MV-4-11 (cell line): ENCODE data around the gene RFX2.
A peak's percentile ranks its signal among the peaks of the same experiment; 100 is the strongest.
"Not testable (repeated sequence)": the region's sequence is repeated elsewhere in the genome, so short reads cannot be mapped to it uniquely, and the experiment has no call there.

Experiments
- DNase-seq: peaks from one replicate; lab custom pipeline; 2025; lab: John Stamatoyannopoulos, UW

The RFX2 gene

DNA sequence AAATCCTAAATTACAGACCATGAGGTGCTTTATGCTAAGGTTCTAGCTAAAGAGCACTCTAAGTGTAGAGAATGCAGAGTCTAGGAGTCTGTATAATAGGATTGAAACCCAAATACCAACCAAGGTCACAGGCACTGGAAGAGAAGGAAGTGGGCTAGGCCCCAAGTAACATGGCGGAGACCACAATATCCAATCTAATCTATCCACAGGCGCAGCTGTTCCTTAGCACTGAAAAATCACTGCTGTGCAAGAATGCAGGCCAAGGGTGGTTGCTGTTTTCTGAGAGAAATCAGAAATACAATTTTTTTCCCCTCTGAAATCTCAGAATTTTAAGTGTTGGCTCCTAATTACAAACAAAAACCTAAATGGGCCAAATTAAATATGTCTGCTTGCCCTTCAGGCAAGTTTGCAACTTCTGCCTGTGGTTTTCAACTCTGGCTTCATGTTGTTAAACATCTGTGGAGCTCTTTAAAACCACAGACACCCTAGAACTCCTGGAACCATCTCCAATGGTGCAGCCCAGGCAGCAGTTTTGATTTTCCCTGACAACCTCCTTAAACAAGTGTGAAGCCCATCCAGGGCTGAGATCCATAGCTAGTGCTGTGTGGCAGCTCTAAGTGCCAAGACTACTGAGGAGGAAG is 138.5 kb downstream of the RFX2 start:
- DNase-seq: peak; percentile 53

DNA sequence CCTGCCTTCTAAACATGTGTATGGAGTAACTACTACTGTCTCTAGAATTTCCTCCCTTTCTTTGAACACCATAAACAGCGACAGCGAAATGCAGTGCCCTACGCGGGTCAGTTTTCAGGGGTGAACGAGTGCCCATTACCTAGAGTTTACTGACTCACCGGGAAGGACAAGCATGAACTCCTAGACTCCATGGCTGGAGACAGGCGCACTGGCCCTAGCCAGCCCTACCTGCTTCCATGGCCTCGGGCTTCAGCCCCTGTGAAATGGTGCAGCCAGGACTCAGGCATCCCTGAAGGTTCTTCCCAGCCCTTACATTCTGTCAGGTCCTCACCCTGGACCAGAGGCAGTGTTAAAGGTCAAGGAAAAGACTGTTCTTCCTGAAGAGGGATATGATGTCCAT is 140.8 kb downstream of the RFX2 start:
- DNase-seq: no peak

DNA sequence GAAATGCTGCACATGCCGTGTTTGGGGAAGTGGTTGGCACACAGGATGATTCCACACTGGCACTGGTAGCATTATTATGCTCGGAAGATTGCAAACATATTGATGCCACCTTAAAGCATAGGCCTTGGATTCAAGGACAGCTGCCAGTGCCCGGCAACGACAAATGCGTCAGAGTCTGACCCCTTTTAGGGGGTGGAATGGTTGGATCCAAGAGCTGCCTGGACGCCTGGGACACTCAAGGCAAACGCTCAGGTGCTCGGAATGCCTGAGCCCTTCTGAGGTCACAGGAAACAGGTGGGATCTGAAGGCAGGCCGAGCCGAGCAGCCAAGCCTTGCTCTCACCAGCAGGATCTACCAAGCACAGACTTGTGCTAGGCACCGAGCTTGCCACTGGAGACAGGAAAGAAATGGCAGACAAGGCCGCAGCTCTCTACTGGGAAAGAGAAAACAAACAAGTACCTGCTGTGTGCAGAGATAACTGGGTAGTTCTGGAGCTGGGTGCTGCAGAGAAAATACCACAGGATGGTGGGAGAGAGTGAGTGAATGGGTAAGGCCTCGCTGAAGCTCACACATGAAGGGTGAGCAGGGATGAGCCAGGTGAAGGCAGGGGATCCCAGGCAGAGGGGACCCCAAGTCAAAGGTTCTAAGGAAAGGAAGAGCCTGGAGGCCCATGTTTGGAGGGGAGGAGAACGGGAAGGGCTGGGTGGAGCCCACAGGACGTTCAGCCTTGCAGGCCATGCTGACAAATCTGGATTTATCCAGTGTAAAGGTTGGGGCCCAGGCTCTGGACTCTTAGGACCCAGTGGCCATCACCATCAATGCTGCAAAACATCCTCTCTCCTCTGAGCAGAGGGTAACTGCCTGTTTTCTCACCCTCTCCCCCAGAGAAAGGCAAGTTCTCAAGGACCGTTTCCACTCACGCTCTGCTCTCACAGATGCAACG is 141.6 kb downstream of the RFX2 start:
- DNase-seq: no peak

DNA sequence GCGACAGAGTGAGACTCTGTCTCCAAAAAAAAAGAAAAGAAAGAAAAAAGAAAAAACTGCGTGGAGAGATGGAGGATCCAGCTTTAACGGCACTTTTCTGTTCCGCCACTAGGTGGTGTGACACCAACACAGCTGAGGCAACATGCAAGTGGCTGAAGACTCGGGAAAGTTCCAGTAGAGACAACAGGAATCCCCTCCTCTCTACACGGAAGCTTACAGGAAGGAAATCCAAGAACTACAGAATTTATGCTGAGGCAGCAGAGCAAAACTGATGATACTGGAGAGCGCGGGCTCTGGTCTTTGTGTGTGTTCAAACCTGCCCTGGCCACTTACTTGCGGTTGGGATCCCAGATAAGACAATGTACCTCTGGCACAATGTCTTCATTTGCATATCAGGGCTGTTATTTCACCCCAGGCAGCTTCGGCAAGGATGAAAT is 142.3 kb downstream of the RFX2 start:
- peak; percentile 62 for DNase-seq

DNA sequence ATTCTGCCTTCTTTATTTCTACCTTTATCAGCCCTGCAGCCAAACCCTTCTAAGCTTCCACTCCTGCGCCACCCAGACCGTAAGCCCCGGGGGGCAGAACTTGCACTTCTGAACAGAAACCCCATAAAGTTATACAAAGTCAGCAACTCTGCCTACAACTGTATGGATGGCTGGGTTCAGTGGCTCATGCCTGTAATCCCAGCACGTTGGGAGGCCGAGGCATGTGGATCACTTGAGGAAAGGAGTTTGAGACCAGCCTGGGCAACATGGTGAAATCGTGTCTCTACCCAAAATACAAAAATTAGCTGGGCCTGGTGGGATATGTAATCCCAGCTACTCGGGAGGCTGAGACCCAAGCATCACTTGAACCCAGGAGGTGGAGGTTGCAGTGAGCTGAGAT is 142.7 kb downstream of the RFX2 start:
- DNase-seq: no peak

DNA sequence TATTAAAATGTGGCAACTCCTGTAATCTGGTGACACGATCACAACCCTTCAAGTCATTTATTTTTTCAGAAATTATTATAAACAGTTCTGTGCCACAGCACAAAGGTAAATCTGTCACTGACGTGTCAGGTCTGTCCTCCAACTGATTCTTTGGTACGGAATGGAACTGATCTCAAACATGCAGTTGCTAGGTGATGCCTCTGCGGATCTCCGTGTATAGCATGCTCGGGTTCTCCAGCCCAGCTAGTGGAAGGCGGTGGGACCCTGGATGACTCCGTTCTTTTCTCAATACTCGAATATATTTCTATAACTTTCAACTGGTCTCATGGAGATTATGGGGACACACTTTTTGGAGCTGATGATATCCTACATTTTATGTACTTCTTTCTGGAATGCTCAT is 143.4 kb downstream of the RFX2 start:
- DNase-seq: no peak

DNA sequence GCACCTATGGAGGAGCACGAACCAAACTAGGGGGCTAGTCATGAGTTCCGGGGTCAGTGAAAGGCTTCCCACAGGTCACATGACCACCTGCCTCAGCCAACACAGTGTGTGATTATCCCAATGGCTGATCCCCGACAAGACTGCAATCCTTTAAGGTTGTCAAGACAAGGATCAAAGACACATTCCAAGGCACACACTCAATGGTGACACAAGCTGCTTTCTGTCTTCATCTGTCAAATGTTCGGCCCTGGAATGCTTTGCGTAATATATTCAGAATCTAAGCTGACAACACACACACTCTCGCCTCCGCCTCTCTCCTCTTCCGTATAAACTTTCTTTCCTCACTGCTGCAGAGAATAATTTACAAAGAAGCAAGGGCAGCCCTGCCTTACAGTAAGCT is 144.1 kb downstream of the RFX2 start:
- DNase-seq: no peak

DNA sequence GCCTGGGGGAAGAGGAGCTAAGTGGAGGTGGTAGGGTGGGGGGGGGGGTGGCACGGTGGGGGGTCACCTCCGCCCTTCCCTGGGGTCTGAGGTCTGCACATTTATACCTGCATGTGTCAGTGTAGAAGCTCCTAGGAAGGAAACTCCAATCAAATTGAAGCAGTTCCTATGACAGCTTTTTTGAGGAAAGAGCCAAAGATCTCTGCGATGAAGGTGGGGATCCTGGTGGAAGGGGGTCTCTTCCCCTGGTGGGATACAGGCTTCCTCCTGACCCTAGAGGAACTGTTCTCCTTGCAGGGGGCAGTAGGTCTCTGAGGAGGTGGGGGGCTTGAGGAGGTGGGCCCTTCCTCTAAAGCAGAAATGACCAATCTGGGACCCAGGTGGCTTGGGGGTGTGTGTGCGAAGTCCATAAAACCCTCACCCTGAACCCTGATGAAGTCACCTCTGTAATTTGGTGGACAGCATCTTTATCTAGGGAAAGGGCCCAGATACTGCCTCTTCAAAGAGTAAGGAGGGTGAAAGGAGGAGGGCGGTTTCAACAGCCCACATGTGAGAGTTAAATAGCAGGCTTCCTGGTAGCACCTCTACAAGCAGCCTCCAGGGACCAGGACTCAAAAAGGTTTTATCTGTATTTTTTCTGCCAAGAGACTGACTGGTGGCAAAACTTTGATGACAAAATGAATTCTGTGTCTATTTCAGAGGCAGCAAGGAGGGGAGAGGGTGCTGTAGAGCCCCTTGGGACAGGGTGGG is 145.3 kb downstream of the RFX2 start:
- DNase-seq: no peak

DNA sequence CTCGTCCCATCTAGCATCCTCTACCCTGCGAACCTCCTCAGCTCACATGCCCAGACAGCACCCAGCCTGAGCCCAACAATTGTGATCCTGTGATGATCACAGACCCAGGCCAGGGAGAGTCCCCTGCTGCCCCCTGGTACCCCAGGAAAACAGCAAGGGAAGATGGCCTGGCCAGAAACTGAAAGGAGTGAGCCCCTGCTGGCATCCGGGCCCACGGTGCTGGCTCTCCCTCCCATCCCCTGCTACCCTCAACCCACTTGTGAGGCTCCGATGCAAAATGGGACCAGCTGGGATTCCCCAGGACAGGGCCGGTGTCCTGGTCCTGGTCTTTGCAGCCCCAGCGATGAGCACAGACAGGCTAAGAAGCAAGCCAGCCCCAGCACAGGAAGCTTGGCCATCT is 146.4 kb downstream of the RFX2 start:
- no peak for DNase-seq

DNA sequence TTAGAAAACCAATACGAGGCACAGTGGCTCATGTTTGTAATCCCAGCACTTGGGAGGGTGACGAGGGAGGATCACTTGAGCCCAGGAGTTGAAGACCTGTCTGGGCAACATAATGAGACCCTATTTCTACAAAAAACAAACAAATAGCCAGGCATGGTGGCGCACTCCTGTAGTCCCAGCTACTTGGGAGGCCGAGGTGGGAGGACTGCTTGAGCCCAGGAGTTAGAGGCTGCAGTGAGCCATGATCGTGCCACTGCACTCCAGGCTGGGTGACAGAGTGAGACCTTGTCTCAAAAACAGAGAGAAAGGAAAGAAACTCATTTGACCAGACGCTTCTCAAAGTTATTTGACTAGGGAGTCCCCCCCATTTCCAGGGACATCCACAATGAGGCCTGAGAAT is 147.0 kb downstream of the RFX2 start:
- DNase-seq: not testable (repeated sequence)

DNA sequence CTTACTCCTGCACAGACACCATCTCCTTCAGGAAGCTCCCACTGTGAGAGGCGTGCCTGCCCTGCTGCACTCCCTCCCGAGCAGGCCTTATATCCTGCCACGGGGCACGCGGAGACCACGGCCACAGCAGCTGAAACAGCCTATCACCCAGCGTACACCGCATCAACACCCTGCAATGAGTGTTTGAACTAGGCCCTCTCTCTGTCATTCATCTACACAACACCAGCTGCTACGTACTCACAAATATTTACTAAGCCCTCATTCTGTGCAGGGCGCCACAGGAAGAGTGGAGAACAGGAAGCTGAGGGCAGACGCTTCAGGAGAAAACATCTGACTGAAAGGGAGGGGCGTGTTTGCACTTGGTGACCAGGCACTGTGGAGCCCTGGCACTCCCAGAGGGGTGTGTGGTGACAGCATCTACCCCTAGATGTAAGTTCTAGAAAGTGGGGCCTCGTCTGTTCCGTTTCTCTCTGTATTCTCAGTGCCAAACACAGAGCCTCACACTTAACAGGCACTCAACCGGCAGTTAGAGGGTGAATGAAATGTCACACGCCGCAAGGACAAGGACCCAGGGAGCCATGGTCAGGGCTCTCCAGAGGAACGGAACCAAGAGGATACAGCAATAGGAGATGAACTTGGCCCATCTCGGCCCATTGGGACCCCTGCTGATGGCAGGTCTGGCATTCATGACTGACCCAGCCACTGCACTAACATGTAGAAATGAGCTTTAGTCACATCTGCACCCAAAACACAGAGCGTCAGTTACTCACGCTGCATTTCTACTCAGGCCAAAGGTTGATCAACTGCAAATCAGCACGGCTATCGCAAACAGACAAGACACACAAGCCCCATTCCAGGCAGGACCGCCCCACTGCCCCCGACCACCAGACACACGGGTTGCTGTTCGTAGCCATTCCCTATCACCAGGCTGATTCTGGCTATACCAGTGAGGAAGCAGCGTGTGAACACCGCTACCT is 148.0 kb downstream of the RFX2 start:
- peak; percentile 77 for DNase-seq

DNA sequence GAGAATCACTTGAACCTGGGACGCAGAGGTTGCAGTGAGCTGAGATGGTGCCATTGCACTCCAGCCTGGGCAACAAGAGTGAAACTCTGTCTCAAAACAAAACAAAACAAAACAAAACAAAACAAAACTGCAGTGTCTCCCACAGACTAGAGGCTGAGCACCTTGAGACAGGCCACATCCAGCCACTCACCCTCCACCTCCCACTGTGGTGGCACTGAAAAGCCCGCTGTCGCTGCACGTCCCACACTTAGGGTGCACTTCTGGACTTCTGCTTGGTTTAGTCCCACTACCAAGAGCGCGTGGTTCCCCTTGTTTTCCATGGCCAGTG is 148.7 kb downstream of the RFX2 start:
- not testable (repeated sequence) for DNase-seq

DNA sequence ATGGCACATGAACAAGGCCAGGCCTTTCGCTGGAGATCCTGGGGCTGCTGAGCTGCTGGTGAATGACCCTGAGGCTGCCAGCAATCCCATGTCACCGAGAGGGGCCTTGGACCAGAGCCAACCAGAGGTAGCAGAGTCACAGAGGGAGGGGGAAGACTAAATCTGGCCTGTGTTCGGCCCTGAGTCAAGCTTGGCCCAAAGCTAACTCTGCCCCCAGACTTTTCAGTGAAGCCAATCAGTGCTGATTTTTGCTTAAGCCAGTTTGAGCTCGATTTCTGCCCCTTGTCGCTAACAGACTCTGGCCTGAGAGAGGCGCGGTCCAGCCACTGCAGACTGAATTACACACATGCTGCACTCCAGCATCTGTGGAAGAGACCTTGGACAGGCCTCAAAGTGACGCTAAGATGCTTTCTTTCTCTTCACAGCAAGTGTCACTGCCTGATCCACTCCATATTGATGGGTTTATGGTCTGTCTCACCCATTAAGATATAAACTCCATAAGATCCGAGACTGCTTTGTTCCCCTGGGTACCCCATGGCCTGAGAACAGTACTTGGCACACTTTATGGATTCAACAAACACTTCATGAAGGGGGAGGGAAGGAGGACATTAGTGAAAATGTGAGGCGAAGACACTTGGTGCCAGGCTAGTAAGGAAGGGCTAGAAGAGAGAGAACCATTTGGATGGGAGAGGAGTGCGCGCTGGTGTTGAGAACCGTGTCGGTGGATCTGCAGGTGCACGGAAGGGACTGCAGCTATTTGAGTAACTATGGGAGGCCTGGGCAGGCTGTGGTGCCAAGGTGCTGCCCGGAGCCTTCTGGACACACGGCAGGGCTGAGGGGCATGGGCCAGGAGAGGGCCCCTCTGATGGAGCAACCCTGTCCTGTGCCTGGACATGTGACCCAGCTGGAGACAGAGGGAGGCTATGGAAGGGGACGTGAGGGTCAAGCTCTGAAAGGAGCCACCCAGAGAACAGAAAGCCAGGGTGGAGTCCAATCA is 150.0 kb downstream of the RFX2 start:
- DNase-seq: no peak

DNA sequence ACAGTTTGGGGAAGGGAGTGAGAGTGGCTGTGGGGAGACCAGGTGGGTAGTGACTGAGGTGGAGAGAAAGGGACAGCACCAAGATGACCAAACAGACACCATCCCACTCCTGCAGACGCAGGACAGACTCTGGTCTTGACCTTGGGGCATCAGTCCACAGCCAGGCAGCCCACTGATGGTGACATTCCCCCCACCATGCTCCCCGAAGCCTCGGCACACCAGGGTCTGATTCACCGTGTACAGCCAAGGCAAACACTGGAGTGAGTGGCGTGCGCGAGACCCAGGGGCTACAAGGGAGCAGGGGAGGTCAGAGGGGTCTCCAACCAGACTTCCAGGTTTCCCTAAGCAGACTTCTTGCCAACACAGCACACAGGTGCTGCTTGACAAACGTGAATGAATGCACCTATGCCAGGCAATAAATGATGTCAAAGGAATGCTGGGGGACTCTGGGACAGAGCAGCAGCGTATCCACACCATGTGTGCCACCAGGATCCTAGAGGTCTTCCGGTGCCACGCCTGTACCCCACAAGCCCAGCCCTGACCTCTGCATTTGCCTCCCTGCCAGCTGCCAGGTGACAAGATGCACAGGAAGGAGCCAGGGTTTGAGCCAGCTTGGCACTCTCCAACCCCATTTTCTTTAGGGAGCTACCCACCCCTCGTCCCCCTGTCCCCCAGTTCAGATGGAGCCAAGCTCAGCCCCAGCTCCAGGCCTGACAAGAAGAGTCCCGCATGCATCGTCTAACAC is 150.9 kb downstream of the RFX2 start:
- DNase-seq: no peak

DNA sequence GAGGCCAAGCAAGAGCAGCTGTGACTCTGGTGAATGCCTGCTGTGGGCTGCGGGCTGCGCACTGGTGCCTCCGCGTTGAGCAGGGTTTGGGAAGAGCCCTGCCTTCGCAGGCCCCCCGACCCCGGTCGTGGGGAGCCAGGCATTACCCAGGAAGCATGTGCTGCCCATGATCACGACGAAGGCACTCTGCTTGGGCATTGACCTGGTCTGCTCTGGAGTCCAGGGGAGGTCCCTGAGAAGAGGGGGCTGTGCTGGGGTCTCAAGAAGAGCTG is 151.5 kb downstream of the RFX2 start:
- DNase-seq: no peak

DNA sequence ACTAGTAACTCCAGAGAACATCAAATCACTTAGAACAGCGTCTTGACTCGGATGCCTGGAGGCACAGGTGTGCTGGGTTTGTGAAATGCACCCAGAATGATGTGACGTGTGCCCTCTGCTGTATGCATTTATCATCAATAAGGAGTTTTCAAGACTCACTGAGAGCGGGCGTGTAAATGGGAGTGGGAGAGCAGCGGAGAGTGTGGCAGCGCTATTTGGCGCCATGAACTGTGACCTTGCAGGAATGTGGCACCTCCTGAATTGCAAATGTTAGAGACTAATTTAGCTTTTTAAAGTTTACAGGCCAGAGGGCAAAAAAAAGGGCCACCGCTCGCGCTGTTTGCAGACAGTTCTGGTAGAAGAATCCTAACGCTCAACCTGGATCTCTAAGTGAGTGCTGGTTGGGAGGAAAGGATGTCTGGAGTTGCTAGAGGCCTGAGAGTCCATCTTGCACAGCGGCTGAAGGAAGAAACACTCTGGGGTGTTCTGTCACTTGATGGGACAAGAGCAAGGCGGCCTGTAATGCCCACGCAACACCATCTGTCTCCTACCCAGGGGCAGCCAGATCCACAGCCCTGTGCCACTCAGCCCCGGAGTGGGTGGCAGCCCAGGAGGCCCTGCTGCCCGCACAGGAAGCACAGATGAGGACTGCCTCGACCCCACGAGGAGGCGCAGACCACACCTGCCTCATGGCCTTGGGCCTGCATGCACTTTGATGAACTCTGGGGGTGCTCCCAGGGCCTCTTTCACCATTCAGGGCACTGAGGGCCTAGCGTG is 152.0 kb downstream of the RFX2 start:
- no peak for DNase-seq

DNA sequence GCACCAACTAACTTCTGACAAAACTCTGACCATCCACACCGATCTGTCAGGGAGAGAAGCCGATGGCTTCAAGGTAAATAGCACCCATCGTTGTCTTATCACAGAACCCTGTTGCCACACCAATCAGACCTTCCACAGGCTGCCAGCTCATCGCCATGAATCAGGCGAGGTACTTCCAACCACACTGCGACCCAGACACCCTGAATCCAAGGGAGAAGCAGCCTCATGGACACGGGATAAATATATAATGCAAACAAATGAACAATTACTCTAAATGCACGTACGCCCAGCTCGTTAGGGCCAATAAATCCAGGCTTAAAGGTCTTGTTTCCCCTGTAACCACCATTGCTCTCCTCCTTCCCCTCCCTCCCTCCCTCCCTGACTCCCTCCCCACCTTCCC is 153.1 kb downstream of the RFX2 start:
- DNase-seq: no peak

DNA sequence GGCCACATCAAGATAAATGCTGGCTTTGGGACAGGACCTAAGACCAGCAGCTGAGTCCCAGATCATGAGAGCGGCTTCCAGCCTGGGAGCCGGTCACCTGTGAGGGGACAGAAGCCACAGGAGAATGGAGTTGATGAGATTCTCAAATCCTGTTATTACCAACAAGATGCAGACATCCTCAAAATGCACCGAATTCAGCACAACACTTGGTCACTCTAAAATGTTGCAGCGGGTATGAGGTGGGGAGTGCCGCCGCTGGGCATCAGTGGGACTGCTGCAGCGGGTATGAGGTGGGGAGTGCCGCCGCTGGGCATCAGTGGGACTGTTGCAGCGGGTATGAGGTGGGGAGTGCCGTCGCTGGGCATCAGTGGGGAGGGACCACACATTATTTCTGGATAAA is 153.6 kb downstream of the RFX2 start:
- DNase-seq: no peak

DNA sequence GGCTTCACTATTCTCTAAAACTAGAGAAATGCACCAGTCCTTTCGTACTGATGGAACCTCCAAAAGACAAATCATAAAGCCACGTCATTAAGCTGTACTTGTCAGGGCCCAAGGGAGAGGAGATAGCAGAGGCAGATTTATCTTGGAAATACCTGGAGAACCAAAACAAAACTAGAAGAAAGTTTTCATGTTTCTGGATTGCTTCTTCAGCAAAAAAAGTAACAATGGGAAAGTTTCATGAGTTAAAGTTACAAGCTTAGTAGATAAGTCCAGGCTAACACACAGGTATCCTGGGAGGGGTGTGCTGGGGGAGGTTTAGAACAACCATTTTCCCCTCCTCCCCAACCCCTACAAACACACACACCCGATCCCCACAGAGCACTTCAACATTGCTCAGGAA is 154.0 kb downstream of the RFX2 start:
- no peak for DNase-seq
